GM12864 (cell line): Measurements from ENCODE around the gene ETV6.

Source experiments
- DNase-seq: peaks from one replicate; pipeline ENCODE4 v3.0.0-alpha.2; 2011; ENCODE audit warnings: low read depth
- H3K4me3 ChIP-seq: 2 replicates; pipeline ENCODE4 v1.5.1; 2011; ENCODE audit warnings: mild to moderate bottlenecking, low read depth, low read length, control low read depth
- CTCF ChIP-seq: IDR thresholded peaks from 2 replicates; pipeline ENCODE4 v1.5.1; 2011; ENCODE audit warnings: low read depth, mild to moderate bottlenecking, moderate library complexity, low read length, control low read depth, inconsistent platforms; ENCODE audit errors: missing control alignments

Gene ETV6

GRCh38 chr12:11773889-11774677, 124.6 kb downstream of the ETV6 start:
- no peak for DNase-seq
- no peak overlapping the region for H3K4me3 ChIP-seq
- no peak for TF ChIP-seq CTCF

GRCh38 chr12:11774821-11775220, 125.3 kb downstream of the ETV6 start:
- DNase-seq: no peak
- no peak for TF ChIP-seq CTCF
- H3K4me3 ChIP-seq: no peak overlapping the region

DNA sequence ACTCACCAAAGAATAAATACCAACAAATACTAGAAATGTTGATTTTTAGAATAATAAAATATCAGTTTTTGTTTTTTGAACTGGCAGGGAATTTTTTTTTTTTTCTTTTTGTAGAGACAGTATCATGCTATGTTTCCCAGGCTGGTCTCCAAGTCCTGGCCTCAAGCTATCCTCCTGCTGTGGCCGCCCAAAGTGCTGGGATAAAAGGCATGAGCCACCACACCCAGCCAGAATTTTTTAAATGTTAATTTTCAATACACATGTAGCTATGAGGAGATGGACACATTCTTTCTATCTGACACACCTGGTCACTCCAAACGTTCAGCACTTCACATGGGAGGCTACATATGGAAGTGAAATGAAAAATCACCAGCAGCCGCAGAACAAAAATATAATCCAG, 126.8 kb downstream of the ETV6 start:
- DNase-seq: no peak
- H3K4me3 ChIP-seq: no peak overlapping the region
- no peak for TF ChIP-seq CTCF

GRCh38 chr12:11777451-11777850, 128.0 kb downstream of the ETV6 start:
- TF ChIP-seq CTCF: no peak
- no peak overlapping the region for H3K4me3 ChIP-seq
- no peak for DNase-seq

DNA sequence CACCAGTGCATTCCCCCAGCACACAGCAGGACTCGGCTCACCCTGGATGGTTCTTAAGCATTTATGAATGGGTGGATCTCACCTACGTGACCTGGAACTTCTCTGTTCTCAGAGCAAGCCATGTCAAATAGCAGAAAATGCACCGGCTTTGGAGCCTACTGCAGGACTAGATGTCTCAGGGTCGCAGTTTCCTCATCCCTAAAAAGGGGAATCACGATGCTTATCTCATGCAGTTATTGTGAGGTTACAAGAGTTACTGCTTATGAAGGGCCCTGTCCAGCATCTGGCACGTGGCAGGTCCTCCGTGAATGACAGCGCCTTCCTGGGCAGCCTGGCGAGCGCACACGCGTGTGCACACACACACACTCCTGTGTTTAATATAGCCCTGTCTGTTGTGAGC, 128.5 kb downstream of the ETV6 start:
- TF ChIP-seq CTCF: no peak
- DNase-seq: no peak
- H3K4me3 ChIP-seq: no peak overlapping the region

GRCh38 chr12:11778713-11779685, 129.5 kb downstream of the ETV6 start:
- DNase-seq: no peak
- TF ChIP-seq CTCF: no peak
- H3K4me3 ChIP-seq: no peak overlapping the region
